Endothelial cell of hepatic sinusoid (primary cell): ENCODE results near the gene NELL2.

ENCODE experiments used
- in situ Hi-C: cut with HindIII; loops from 2 replicates; pipeline ENCODE4 v1.10.0; 2017; ENCODE audit warnings: low sequenced_read_pairs

Gene NELL2

GRCh38 chr12:44490181-44490580 is 385.9 kb downstream of the NELL2 start:
- in situ Hi-C loops: no loop called here

- in situ Hi-C loops: no loop called here
Measured at GRCh38 chr12:44488180-44488579, 387.9 kb downstream of the NELL2 start.

GRCh38 chr12:44484862-44485261 is 391.3 kb downstream of the NELL2 start:
- in situ Hi-C loops: no loop called here

- in situ Hi-C loops: no loop called here
Measured at GRCh38 chr12:44477331-44477980, 398.7 kb downstream of the NELL2 start.

- in situ Hi-C loops: no loop called here
Measured at GRCh38 chr12:44476683-44477082, 399.4 kb downstream of the NELL2 start.

- in situ Hi-C loops: no loop called here
Measured at GRCh38 chr12:44465139-44465538, 411.0 kb downstream of the NELL2 start.

- in situ Hi-C loops: no loop called here
Measured at GRCh38 chr12:44464180-44464579, 411.9 kb downstream of the NELL2 start.

GRCh38 chr12:44462729-44463128 is 413.4 kb downstream of the NELL2 start:
- in situ Hi-C loops: no loop called here

GRCh38 chr12:44460261-44460660 is 415.9 kb downstream of the NELL2 start:
- in situ Hi-C loops: no loop called here

- in situ Hi-C loops: no loop called here
Measured at GRCh38 chr12:44459569-44459968, 416.5 kb downstream of the NELL2 start.
